GM10248 (cell line): ENCODE measurements around the gene DNAJC2.
A peak's percentile ranks its signal among the peaks of the same experiment; 100 is the strongest.

Source experiments
- CTCF ChIA-PET: fragments of 300-600 bp; sonication (Branson Sonifier 250); formaldehyde crosslinking; extraction: SDS; loops from one replicate; lab custom pipeline; 2021; ENCODE audit warnings: antibody characterized with exemption; lab: Yijun Ruan, JAX
- POLR2A ChIA-PET: fragments of 350-650 bp; sonication (Branson Sonifier 250); formaldehyde crosslinking; extraction: SDS; loops from one replicate; lab custom pipeline; 2020; ENCODE audit warnings: antibody characterized with exemption; lab: Yijun Ruan, JAX
- DNase-seq: peaks from one replicate; pipeline ENCODE4 v3.0.0; 2012; ENCODE audit errors: extremely low spot score
- TF ChIP-seq, protein P1 (sequence below): IDR thresholded peaks from 2 replicates; pipeline ENCODE4 v1.5.1; 2012; ENCODE audit warnings: mild to moderate bottlenecking, low read depth; ENCODE audit errors: extremely low read depth, missing control alignments, control extremely low read depth

Gene DNAJC2, protein sequence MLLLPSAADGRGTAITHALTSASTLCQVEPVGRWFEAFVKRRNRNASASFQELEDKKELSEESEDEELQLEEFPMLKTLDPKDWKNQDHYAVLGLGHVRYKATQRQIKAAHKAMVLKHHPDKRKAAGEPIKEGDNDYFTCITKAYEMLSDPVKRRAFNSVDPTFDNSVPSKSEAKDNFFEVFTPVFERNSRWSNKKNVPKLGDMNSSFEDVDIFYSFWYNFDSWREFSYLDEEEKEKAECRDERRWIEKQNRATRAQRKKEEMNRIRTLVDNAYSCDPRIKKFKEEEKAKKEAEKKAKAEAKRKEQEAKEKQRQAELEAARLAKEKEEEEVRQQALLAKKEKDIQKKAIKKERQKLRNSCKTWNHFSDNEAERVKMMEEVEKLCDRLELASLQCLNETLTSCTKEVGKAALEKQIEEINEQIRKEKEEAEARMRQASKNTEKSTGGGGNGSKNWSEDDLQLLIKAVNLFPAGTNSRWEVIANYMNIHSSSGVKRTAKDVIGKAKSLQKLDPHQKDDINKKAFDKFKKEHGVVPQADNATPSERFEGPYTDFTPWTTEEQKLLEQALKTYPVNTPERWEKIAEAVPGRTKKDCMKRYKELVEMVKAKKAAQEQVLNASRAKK

DNA sequence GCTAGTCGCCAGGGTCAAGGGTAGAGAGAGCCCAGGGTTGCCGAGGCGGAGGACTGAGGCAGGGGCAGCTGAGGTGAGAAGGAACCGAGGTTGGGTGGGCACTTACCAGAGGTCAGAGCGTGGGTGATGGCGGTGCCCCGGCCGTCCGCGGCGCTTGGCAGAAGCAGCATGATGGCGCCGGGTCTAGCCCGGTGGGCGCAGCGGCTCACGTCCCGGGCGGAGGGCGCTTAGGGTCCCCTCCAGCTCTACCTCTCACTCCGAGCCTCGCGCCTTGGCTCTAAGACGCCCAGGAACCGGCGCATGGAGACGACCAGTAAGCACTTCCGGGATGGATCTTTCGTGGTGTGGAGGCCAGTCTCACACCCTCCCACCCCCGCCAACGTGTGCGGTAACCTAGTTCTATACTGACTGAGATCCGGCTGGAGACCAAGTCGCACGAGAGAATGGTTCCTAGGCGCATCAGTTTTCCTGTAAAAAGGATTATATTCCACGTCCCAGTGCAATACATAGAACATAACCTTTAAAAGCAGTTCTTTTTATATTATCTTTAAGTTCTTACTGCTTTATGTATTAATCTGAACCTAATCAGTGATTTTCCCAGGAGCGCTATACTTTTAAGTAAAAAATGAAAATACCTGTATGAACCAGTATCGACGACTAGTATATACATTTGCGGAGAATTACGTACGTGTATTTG lies at the start of gene DNAJC2:
Gene DNAJC2, minus strand, starts transcription at position 315 of the 697 bp plus-strand sequence. Its CDS starts 145 bp downstream, at position 170.
- DNase-seq, result peak; percentile 89
- TF ChIP-seq, protein P1, sequence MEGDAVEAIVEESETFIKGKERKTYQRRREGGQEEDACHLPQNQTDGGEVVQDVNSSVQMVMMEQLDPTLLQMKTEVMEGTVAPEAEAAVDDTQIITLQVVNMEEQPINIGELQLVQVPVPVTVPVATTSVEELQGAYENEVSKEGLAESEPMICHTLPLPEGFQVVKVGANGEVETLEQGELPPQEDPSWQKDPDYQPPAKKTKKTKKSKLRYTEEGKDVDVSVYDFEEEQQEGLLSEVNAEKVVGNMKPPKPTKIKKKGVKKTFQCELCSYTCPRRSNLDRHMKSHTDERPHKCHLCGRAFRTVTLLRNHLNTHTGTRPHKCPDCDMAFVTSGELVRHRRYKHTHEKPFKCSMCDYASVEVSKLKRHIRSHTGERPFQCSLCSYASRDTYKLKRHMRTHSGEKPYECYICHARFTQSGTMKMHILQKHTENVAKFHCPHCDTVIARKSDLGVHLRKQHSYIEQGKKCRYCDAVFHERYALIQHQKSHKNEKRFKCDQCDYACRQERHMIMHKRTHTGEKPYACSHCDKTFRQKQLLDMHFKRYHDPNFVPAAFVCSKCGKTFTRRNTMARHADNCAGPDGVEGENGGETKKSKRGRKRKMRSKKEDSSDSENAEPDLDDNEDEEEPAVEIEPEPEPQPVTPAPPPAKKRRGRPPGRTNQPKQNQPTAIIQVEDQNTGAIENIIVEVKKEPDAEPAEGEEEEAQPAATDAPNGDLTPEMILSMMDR, result no peak
- POLR2A ChIA-PET, result no interaction called here
- CTCF ChIA-PET, result interaction anchor here (0.6 to 1.7 kb wide), 2 partner anchors 11 to 34 kb away, joined by 3 read pairs; no protein-coding TSS in a partner anchor

DNA sequence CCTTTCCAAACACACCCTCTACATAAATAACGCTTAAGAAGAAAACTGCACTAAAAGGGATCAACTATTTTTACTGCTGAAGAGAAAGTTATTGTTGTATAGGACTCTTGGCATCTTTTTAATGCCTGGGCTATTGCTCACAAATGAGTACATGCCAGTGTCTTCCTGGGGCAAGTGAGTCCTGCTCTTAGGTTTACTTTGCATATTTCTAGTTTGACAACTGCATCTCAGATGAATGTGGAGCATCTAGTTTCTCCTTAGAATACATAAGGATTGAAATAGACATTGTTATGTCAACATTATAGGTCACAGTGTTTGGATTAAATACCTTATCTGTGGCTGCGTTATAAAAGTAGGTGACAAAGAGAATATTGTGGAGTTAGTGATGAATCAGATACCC lies 47.4 kb upstream of the DNAJC2 start:
- CTCF ChIA-PET, result interaction anchor here (1.0 kb wide), 1 partner anchor 14 kb away, joined by 3 read pairs; no protein-coding TSS in a partner anchor
- no peak for DNase-seq
- POLR2A ChIA-PET, result no interaction called here
- TF ChIP-seq, protein P1, result no peak

DNA sequence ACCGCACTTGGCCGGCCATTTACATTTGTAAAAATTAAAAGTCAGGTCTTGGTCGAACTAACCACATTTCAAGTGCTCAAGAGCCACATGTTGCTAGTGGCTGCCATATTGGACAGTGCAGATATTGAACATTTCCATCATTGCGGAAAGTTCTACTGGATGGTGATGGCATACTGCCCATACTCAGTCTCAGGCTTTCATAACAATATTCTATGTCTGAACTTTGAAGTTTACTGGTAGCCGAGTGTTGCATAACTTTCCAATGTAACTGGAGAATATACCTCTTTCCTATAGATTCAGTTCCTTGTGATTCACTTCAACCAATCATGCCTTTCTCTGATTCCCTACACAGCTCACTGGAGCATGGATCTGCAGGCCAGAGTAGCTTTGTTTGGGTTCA lies 46.6 kb upstream of the DNAJC2 start:
- ChIA-PET POLR2A (no interaction called here), CTCF (interaction anchor here (1.0 kb wide), 1 partner anchor 15 kb away, joined by 3 read pairs; no protein-coding TSS in a partner anchor)
- no peak for DNase-seq
- TF ChIP-seq, protein P1, result no peak

DNA sequence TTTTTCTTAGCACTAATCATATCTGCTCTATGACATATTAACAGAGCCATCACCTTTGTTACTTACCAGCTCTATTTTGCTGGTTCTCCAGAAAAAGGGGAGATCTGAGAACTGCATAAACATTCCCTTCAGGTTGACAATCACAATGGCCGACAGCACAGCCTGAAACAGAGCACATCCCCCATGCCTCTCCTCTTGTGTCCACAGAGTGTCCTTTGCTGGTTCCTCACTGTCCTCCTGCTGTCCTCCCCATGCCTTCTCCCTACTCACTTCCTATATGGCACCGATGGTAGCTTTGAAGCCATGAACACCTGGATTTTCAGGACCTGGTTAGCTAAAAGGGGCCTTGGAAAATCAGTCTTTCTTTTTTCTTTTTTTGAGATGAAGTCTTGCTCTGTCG lies 44.7 kb upstream of the DNAJC2 start:
- CTCF ChIA-PET, result interaction anchor here (2.0 kb wide), 1 partner anchor 17 kb away, joined by 6 read pairs; no protein-coding TSS in a partner anchor
- TF ChIP-seq, protein P1, result no peak
- POLR2A ChIA-PET, result no interaction called here
- no peak for DNase-seq

DNA sequence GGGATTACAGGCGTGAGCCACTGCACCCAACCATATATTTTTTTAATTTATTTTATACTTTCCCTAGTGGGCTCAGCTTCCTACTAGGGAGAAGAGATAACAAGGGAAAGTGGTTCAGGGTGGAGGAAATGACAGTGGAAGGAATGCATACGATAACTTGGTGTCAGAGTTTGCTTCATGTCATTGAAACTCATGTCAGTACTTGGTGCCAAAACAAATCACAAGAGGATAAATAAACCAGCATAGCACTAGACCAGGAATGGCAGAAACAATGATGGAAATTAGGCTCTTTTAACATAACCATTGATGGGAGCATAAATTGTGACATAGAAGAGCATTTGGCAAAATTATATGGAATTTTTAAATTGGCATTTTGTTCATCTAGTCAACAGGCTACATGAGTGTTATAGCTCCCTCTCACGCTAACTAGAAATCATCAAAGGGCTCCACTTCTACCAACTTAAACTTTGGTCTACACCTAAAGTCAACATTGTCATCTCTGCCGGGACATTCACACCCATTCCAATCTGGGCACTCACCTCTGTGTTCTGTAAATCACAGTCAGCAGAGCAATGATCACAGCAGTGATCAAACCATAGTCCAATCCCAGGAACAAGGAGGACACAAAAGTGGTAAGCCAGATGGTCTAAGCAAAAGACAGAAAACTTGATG lies 44.0 kb upstream of the DNAJC2 start:
- CTCF ChIA-PET, result interaction anchor here (2.0 kb wide), 1 partner anchor 18 kb away, joined by 6 read pairs; no protein-coding TSS in a partner anchor
- DNase-seq, result no peak
- TF ChIP-seq, protein P1, result no peak
- POLR2A ChIA-PET, result no interaction called here

DNA sequence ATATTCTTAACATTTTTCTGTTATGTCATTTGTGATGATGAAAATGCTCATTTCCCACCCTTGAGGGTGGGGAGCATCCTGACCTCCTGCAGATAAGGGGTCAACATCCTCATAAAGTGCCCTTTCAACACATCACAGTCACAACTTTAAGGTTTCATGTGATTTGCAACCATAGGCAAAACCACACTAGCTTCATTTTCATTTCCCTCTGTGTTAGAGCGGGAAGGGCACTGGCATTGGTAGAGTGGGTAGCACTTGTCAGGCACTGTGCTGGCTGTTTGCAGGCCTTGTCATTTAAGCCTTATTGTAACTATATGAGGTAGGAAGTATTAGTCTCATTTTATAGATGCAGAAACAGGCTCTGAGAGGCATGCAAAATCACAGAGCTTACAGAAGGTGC lies 42.7 kb upstream of the DNAJC2 start:
- TF ChIP-seq, protein P1, result no peak
- ChIA-PET CTCF (no interaction called here), POLR2A (no interaction called here)
- DNase-seq, result no peak
